Psoas muscle (tissue), 8 donors: ENCODE results near the gene UGT1A6. TPM values are rescaled to one million over a fixed set of nuclear protein-coding genes. Genes with fewer than 3 reads are reported as not detected.

ENCODE experiments used
- ATAC-seq, 4 donors: fragments of 200-7000 bp; cut with Tn5 transposase; one replicate each; pipeline ENCODE4 v1.9.1; 2020; ENCODE audit warnings: moderate library complexity in 3 of 4, mild to moderate bottlenecking in 2 of 4
- DNase-seq, 2 donors: peaks; one replicate each; pipeline ENCODE4 v3.0.0-alpha.2; 2020
- H3K27ac ChIP-seq: fragments of 200-600 bp; one replicate; pipeline ENCODE4 v1.8.0; 2022
- H3K27me3 ChIP-seq, 3 donors: fragments of 200-600 bp in 1 of 3; one replicate each; pipeline versions ENCODE4 v1.6.1 to v1.8.0; 2013 to 2022; ENCODE audit warnings: low read length in 2 of 3, mild to moderate bottlenecking in 2 of 3, moderate library complexity in 1 of 3; ENCODE audit not compliant: insufficient read depth in 3 of 3
- H3K36me3 ChIP-seq, 2 donors: fragments of 200-600 bp in 1 of 2; one replicate each; pipeline versions ENCODE4 v1.6.1 to v1.8.0; 2013 to 2022; ENCODE audit warnings: low read depth in 1 of 2, mild to moderate bottlenecking in 1 of 2, moderate library complexity in 1 of 2; ENCODE audit not compliant: insufficient read depth in 1 of 2
- H3K4me1 ChIP-seq: fragments of 200-600 bp; one replicate; pipeline ENCODE4 v1.8.0; 2022
- H3K4me3 ChIP-seq: fragments of 200-600 bp; one replicate; pipeline ENCODE4 v1.8.0; 2022; ENCODE audit warnings: mild to moderate bottlenecking
- H3K9me3 ChIP-seq: fragments of 200-600 bp; one replicate; pipeline ENCODE4 v1.8.0; 2022
- CTCF ChIP-seq: fragments of 200-600 bp; IDR thresholded peaks from one replicate; pipeline ENCODE4 v1.8.0; 2022; ENCODE audit warnings: antibody characterized with exemption
- WGBS, 3 donors: extraction: QIAGEN DNeasy Blood & Tissue Kit; methylation state at CpG; one replicate each; pipeline versions ENCODE4 v1.1.6 to v1.1.7; 2013; 5-methylcytosine and 5-hydroxymethylcytosine counted together
- intact Hi-C, 2 donors: fragments of 100-400 bp; cut with DNase I; formaldehyde crosslinking; loops; one replicate each; pipeline versions ENCODE4 v1.11.0 to v1.14.2; 2022
- polyA plus RNA-seq, 3 donors: library from polyadenylated mRNA; stranded (reverse); fragments of 200-250 nt; gene quantifications; one replicate each; pipeline ENCODE4 v1.2.3, GENCODE V29; 2013
- total RNA-seq, 4 donors: library from RNA; stranded (reverse); fragmentation: NEBNext Ultra II Directional in 2 of 4; extraction: Animal tissue kit (Norgen Biotek cat#: 25700) in 2 of 4; gene quantifications; one replicate each; pipeline versions ENCODE4 v1.2.1 to v1.2.4, GENCODE V29; 2021 to 2023
- donor health status: healthy with polysubstance abuse.
- donor health status: DM: no; HTN: no; CAD: no; lungs with moderate emphysema.
- donor health status: Bipolar disorder and iron deficiency.
- donor health status: healthy.
- donor health status: DM: yes; HTN: yes; CAD: no.
- donor health status: DM: no; HTN: no; CAD: no.
- donor health status: DM: no; HTN: no; CAD: no.
- donor health status: DM: yes; HTN: yes; CAD: no.

The UGT1A6 gene
- total and polyA plus RNA-seq, 7 donors = not detected

- no peaks in the 10 kb centered on the region for H3K9me3 ChIP-seq
- no peaks in the 10 kb centered on the region for H3K27me3 ChIP-seq
- H3K27ac ChIP-seq = no peak overlapping the region
- H3K4me1 ChIP-seq = no peaks in the 10 kb centered on the region
- no peak overlapping the region for H3K4me3 ChIP-seq
- H3K36me3 ChIP-seq = no peaks in the 10 kb centered on the region
- WGBS, 3 donors = 76 to 80% (median 80%) methylated on average over 9 of the region's 9 CpGs
- TF ChIP-seq CTCF = no peak
- ATAC-seq = no peak
- intact Hi-C loops = no loop called here
- DNase-seq = no peak
These were observed 108.9 kb downstream of the UGT1A6 start for GRCh38 chr2:233801357-233802131.

GRCh38 chr2:233802132-233802815, 109.6 kb downstream of the UGT1A6 start:
- Histone ChIP-seq H3K27me3 (no peaks in the 10 kb centered on the region), H3K36me3 (no peaks in the 10 kb centered on the region), H3K4me3 (no peak overlapping the region), H3K27ac (no peak overlapping the region), H3K4me1 (no peaks in the 10 kb centered on the region), H3K9me3 (no peaks in the 10 kb centered on the region)
- DNase-seq = no peak
- 66 to 70% (median 68%) methylated on average over 3 of the region's 3 CpGs for WGBS, 3 donors
- TF ChIP-seq CTCF = no peak
- ATAC-seq = no peak
- intact Hi-C loops = no loop called here

GRCh38 chr2:233803292-233803911, 110.7 kb downstream of the UGT1A6 start:
- DNase-seq (no peak), ATAC-seq (no peak)
- Histone ChIP-seq H3K4me1 (no peaks in the 10 kb centered on the region), H3K36me3 (no peaks in the 10 kb centered on the region), H3K27ac (no peak overlapping the region), H3K4me3 (no peak overlapping the region), H3K27me3 (no peaks in the 10 kb centered on the region), H3K9me3 (no peaks in the 10 kb centered on the region)
- 61 to 63% (median 62%) methylated on average over 2 of the region's 2 CpGs for WGBS, 3 donors
- no peak for TF ChIP-seq CTCF
- intact Hi-C loops = no loop called here

GRCh38 chr2:233803994-233804393, 111.3 kb downstream of the UGT1A6 start:
- WGBS, 3 donors = 60 to 76% (median 65%) methylated on average over 8 of the region's 8 CpGs
- Histone ChIP-seq H3K4me3 (no peak overlapping the region), H3K27me3 (peaks cover 0 to 3% (median 0%) of the 10 kb centered on the region in 3 donors), H3K36me3 (no peaks in the 10 kb centered on the region), H3K9me3 (no peaks in the 10 kb centered on the region), H3K27ac (no peak overlapping the region), H3K4me1 (no peaks in the 10 kb centered on the region)
- TF ChIP-seq CTCF = no peak
- ATAC-seq (no peak), DNase-seq (no peak)
- intact Hi-C loops = no loop called here
